Adrenal gland (tissue), 12 donors: Measurements from ENCODE around the gene FCER1A. TPM values are rescaled to one million over a fixed set of nuclear protein-coding genes. Genes with fewer than 3 reads are reported as not detected.

Experiments used
- DNase-seq, 7 donors: peaks; one replicate each; pipeline ENCODE4 v3.0.0-alpha.2; 2019 to 2020
- H3K27ac ChIP-seq, 5 donors: fragments of 200-600 bp; sonication (generic) in 4 of 5; 1 replicate in 3 of 5; 2 replicates in 2 of 5; pipeline versions ENCODE4 v1.5.1 to v1.8.0; 2016 to 2020; ENCODE audit warnings: mild to moderate bottlenecking in 1 of 5
- H3K27me3 ChIP-seq: fragments of 200-600 bp; 2 replicates; pipeline ENCODE4 v1.8.0; 2021
- H3K36me3 ChIP-seq, 2 donors: fragments of 200-600 bp; replicated peaks in 1 of 2; 1 replicate in 1 of 2; 2 replicates in 1 of 2; pipeline versions ENCODE4 v1.5.1 to v1.8.0; 2018 to 2022
- H3K4me1 ChIP-seq, 2 donors: fragments of 200-600 bp; replicated peaks in 1 of 2; 1 replicate in 1 of 2; 2 replicates in 1 of 2; pipeline versions ENCODE4 v1.5.1 to v1.8.0; 2018 to 2021
- H3K4me3 ChIP-seq, 4 donors: fragments of 200-600 bp; sonication (generic) in 3 of 4; one replicate each; pipeline ENCODE4 v1.5.1; 2016 to 2018
- H3K9me3 ChIP-seq, 3 donors: fragments of 200-600 bp; sonication (generic) in 1 of 3; replicated peaks in 1 of 3; 1 replicate in 2 of 3; 2 replicates in 1 of 3; pipeline versions ENCODE4 v1.5.1 to v1.8.0; 2016 to 2021
- POLR2A ChIP-seq, 2 donors: fragments of 450-650 bp; IDR thresholded peaks; one replicate each; pipeline ENCODE4 v1.6.1; 2017; ENCODE audit warnings: antibody characterized with exemption in 2 of 2, mild to moderate bottlenecking in 2 of 2, moderate library complexity in 1 of 2
- WGBS, 4 donors: extraction: QIAGEN DNeasy Blood & Tissue Kit in 2 of 4; methylation state at CpG; one replicate each; pipeline versions ENCODE4 v1.1.5 to v1.1.7; 2013 to 2017; 5-methylcytosine and 5-hydroxymethylcytosine counted together
- intact Hi-C, 2 donors: fragments of 100-400 bp; cut with DNase I; formaldehyde crosslinking; loops; one replicate each; pipeline versions ENCODE4 v1.14.1 to v1.15.0; 2022 to 2023
- polyA plus RNA-seq, 3 donors: library from polyadenylated mRNA; stranded (reverse); fragments of 200-250 nt in 2 of 3; fragments of 350-450 nt in 1 of 3; fragmentation: Illumina TruSeq in 1 of 3; extraction: RNeasy Lipid Tissue Mini Kit (QIAGEN cat#74804) in 1 of 3; gene quantifications; one replicate each; pipeline ENCODE4 v1.2.3, GENCODE V29; 2013 to 2014
- total RNA-seq, 9 donors: library from RNA; depleted of rRNA in 4 of 9; stranded (reverse); fragments of >200 nt in 4 of 9; fragments of 120-200 nt in 1 of 9; fragmentation: NEBNext Ultra II Directional in 1 of 9; extraction: Animal tissue kit (Norgen Biotek cat#: 25700) in 1 of 9; gene quantifications; one replicate each; pipeline versions ENCODE4 v1.1.0 to v1.2.4, GENCODE V29; 2013 to 2023
- TF ChIP-seq, protein P1 (sequence below), 6 experiments: fragments of 450-650 bp in 4 of 6; fragments of 200-600 bp in 2 of 6; sonication (generic) in 1 of 6; IDR thresholded peaks; 1 replicate in 5 of 6; 2 replicates in 1 of 6; pipeline versions ENCODE4 v1.5.1 to v1.8.0; 2016 to 2021; ENCODE audit warnings: antibody characterized with exemption in 6 of 6, mild to moderate bottlenecking in 2 of 6, moderate library complexity in 1 of 6
- donor health status: healthy with polysubstance abuse.
- donor health status: Bipolar disorder and iron deficiency.
- donor health status: DM: yes; HTN: yes; CAD: no.
- donor health status: DM: no; HTN: no; CAD: no.
- donor health status: DM: no; HTN: no; CAD: no.
- donor health status: DM: yes; HTN: yes; CAD: no.

Gene FCER1A
- total and polyA plus RNA-seq, 12 donors, result 0.28 to 2.1 (median 0.68) TPM; not detected in 3

DNA sequence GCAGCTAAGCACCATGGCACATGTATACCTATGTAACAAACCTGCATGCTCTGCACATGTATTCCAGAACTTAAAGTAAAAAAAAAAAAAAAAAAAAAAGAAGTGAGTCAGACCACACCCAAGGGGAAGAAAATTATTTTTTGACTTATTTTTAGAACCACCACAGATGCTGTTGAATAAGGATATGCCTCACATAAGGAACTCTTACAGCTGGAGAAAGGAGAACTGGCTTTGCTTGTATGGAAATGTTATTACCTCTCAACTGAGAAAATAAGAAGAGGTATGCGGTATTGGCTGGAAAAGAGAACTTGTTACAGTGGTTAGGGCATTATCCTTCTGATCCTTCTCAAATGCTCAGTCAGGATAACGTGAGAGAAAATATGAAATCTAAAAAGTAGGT is 27.5 kb upstream of the FCER1A start:
- H3K4me1 ChIP-seq, result no peaks in the 10 kb centered on the region
- no peak overlapping the region for H3K27ac ChIP-seq
- no peaks in the 10 kb centered on the region for H3K9me3 ChIP-seq
- no peak for TF ChIP-seq POLR2A (IDR thresholded peaks at IDR 0.05)
- TF ChIP-seq, protein P1, sequence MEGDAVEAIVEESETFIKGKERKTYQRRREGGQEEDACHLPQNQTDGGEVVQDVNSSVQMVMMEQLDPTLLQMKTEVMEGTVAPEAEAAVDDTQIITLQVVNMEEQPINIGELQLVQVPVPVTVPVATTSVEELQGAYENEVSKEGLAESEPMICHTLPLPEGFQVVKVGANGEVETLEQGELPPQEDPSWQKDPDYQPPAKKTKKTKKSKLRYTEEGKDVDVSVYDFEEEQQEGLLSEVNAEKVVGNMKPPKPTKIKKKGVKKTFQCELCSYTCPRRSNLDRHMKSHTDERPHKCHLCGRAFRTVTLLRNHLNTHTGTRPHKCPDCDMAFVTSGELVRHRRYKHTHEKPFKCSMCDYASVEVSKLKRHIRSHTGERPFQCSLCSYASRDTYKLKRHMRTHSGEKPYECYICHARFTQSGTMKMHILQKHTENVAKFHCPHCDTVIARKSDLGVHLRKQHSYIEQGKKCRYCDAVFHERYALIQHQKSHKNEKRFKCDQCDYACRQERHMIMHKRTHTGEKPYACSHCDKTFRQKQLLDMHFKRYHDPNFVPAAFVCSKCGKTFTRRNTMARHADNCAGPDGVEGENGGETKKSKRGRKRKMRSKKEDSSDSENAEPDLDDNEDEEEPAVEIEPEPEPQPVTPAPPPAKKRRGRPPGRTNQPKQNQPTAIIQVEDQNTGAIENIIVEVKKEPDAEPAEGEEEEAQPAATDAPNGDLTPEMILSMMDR (IDR thresholded peaks at IDR 0.05), result no peak
- no peaks in the 10 kb centered on the region for H3K36me3 ChIP-seq
- H3K27me3 ChIP-seq, result no peaks in the 10 kb centered on the region
- intact Hi-C loops, result no loop called here
- H3K4me3 ChIP-seq, result no peak overlapping the region
- 68 to 76% (median 71%) methylated on average over 2 of the region's 2 CpGs for WGBS, 4 donors
- no peak for DNase-seq

DNA sequence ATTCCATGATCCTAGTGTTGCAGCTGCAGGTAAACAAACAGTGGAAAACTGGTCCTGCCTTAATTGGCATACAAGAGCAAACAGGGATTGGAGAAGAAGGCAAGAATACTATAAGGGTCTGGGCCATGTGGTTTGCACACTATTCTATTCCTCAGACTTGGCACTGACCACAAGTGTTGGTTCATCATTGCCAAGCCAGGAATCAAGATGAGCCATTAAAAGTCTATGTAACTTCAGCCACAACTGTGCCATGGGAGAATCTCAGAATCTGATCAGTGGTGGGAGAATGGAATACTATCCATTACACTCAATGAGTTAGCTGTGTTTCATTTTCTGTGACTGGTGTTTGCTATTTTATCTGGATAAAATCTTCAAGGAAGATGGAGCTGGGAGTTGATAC is 26.2 kb upstream of the FCER1A start:
- Histone ChIP-seq H3K4me1 (no peaks in the 10 kb centered on the region), H3K27ac (no peak overlapping the region), H3K9me3 (no peaks in the 10 kb centered on the region), H3K36me3 (no peaks in the 10 kb centered on the region), H3K27me3 (no peaks in the 10 kb centered on the region), H3K4me3 (no peak overlapping the region)
- no peak for DNase-seq
- intact Hi-C loops, result no loop called here
- TF ChIP-seq POLR2A (IDR thresholded peaks at IDR 0.05), result no peak
- TF ChIP-seq, protein P1 (IDR thresholded peaks at IDR 0.05), result no peak

GRCh38 chr1:159279773-159280172 is 22.4 kb upstream of the FCER1A start:
- intact Hi-C loops, result no loop called here
- no peak for DNase-seq
- peaks cover 13 to 17% of the 10 kb centered on the region in 2 donors for H3K4me1 ChIP-seq
- WGBS, 4 donors, result 58 to 65% (median 62%) methylated on average over 5 of the region's 5 CpGs
- no peak for TF ChIP-seq POLR2A (IDR thresholded peaks at IDR 0.05)
- no peak overlapping the region for H3K4me3 ChIP-seq
- H3K27ac ChIP-seq, result no peak overlapping the region
- H3K9me3 ChIP-seq, result no peaks in the 10 kb centered on the region
- H3K27me3 ChIP-seq, result no peaks in the 10 kb centered on the region
- H3K36me3 ChIP-seq, result no peaks in the 10 kb centered on the region

DNA sequence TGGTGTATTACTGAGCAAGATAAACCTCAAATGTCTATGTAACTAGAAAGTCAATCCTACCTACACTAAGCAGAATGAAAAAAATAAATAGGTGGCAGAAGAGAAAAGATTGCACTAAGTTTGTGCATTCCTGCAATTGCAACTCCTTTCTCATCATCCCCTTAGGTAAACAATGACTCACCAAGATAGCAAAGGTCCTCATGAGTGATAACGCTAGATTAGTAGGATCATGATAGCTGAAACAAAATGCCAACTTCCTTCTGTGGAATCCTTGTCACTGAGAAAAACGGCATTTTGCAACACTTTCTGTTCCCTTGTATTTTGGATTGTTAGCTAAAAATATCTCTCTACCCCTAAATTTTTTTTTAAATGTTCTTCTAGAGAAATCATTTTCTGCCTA is 20.0 kb upstream of the FCER1A start:
- no peaks in the 10 kb centered on the region for H3K9me3 ChIP-seq
- H3K27me3 ChIP-seq, result no peaks in the 10 kb centered on the region
- H3K4me1 ChIP-seq, result peaks cover 13 to 17% of the 10 kb centered on the region in 2 donors
- no peak overlapping the region for H3K27ac ChIP-seq
- H3K4me3 ChIP-seq, result no peak overlapping the region
- intact Hi-C loops, result no loop called here
- no peaks in the 10 kb centered on the region for H3K36me3 ChIP-seq
- no peak for DNase-seq
- WGBS, 4 donors, result 14 to 20% (median 15%) methylated on average over 2 of the region's 2 CpGs
- no peak for TF ChIP-seq POLR2A (IDR thresholded peaks at IDR 0.05)

DNA sequence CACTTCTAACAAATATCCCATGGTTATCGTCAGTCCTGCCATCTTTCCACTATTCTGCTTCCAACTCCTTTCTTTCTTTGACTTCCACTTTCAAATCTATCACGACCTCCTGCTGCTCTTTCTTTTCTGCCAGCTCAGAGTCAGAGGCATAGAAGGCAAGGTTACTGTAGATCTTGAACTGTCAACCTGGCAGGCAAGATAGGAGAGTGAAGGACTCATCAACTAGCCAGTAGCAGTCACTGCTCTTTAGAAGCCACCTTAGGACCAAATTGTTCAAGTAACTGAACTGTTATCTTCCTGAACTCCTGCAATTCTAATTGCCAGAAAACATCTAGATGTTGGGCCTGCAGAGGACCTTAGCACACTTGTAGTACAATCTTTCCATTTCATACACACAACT is 13.1 kb upstream of the FCER1A start:
- no peaks in the 10 kb centered on the region for H3K4me1 ChIP-seq
- no peaks in the 10 kb centered on the region for H3K9me3 ChIP-seq
- no peak for DNase-seq
- TF ChIP-seq POLR2A (IDR thresholded peaks at IDR 0.05), result no peak
- TF ChIP-seq, protein P1 (IDR thresholded peaks at IDR 0.05), result no peak
- no peaks in the 10 kb centered on the region for H3K36me3 ChIP-seq
- H3K27ac ChIP-seq, result no peak overlapping the region
- 52 to 67% (median 61%) methylated on average over 2 of the region's 2 CpGs for WGBS, 4 donors
- intact Hi-C loops, result no loop called here
- H3K27me3 ChIP-seq, result no peaks in the 10 kb centered on the region
- H3K4me3 ChIP-seq, result no peak overlapping the region
